Testis (tissue), 2 donors: Measurements from ENCODE around the gene SH2D3A.

Source experiments
- CTCF ChIP-seq, 3 experiments: fragments of 450-650 bp in 2 of 3; fragments of 200-600 bp in 1 of 3; sonication (generic) in 1 of 3; IDR thresholded peaks; one replicate each; pipeline ENCODE4 v1.5.1; 2016 to 2019; ENCODE audit warnings: antibody characterized with exemption in 3 of 3, mild to moderate bottlenecking in 2 of 3, moderate library complexity in 1 of 3
- POLR2A ChIP-seq: fragments of 450-650 bp; IDR thresholded peaks from one replicate; pipeline ENCODE4 v1.6.1; 2017; ENCODE audit warnings: antibody characterized with exemption, mild to moderate bottlenecking, moderate library complexity

GRCh38 chr19:6730153-6730804 lies 37.0 kb downstream of the SH2D3A start:
- TF ChIP-seq CTCF (IDR thresholded peaks at IDR 0.05), result no peak
- no peak for TF ChIP-seq POLR2A
